OCI-LY1 (cell line): Measurements from ENCODE around the gene NTRK3.
A peak's percentile ranks its signal among the peaks of the same experiment; 100 is the strongest.

Experiments
- CTCF ChIP-seq: fragments of 200-600 bp; sonication (generic), shearing (Covaris generic); IDR thresholded peaks from 2 replicates; pipeline ENCODE4 v1.5.1; 2017; ENCODE audit warnings: mild to moderate bottlenecking, antibody characterized with exemption, low read length, moderate library complexity, mixed read lengths
- EZH2 ChIP-seq: fragments of 200-600 bp; sonication (generic), shearing (Covaris generic); IDR thresholded peaks from 2 replicates; pipeline ENCODE4 v1.8.0; 2017; ENCODE audit warnings: borderline replicate concordance, mixed run types, mild to moderate bottlenecking, antibody characterized with exemption, low read length, moderate library complexity, mixed read lengths

GRCh38 chr15:88258093-88258641, 1.6 kb upstream of the NTRK3 start:
- TF ChIP-seq CTCF (peak; percentile 31; the same call in 1 of the 2 replicates), EZH2 (no peak)
